ENCODE data around the gene HNRNPR.
"Not testable (repeated sequence)": the region's sequence is repeated elsewhere in the genome, so short reads cannot be mapped to it uniquely, and the experiment has no call there.

The HNRNPR gene

DNA sequence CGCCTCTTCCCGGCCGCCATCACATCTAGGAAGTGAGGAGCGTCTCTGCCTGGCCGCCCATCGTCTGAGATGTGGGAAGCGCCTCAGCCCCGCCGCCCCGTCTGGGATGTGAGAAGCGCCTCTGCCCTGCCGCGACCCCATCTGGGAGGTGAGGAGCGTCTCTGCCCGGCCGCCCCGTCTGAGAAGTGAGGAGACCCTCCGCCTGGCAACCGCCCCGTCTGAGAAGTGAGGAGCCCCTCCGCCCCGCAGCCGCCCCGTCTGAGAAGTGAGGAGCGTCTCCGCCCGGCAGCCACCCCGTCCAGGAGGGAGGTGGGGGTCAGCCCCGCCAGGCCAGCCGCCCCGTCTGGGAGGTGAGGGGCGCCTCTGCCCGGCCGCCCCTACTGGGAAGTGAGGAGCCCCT lies 86.7 kb downstream of the HNRNPR start:
- not testable (repeated sequence) for H3K4me3 ChIP-seq (ENCODE audit: low read depth, low read length)
